Epithelial cell of prostate (primary cell): ENCODE measurements around the gene PARD6G.
"Not testable (repeated sequence)": the region's sequence is repeated elsewhere in the genome, so short reads cannot be mapped to it uniquely, and the experiment has no call there.

ENCODE experiments used
- DNase-seq: peaks from one replicate; pipeline ENCODE4 v3.0.0-alpha.2; 2011; ENCODE audit warnings: low read depth, low spot score
- H3K27ac ChIP-seq: fragments of 450-650 bp; 2 replicates; pipeline ENCODE4 v1.5.1; 2017; ENCODE audit warnings: mild to moderate bottlenecking

PARD6G gene, protein sequence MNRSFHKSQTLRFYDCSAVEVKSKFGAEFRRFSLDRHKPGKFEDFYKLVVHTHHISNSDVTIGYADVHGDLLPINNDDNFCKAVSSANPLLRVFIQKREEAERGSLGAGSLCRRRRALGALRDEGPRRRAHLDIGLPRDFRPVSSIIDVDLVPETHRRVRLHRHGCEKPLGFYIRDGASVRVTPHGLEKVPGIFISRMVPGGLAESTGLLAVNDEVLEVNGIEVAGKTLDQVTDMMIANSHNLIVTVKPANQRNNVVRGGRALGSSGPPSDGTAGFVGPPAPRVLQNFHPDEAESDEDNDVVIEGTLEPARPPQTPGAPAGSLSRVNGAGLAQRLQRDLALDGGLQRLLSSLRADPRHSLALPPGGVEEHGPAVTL

DNA sequence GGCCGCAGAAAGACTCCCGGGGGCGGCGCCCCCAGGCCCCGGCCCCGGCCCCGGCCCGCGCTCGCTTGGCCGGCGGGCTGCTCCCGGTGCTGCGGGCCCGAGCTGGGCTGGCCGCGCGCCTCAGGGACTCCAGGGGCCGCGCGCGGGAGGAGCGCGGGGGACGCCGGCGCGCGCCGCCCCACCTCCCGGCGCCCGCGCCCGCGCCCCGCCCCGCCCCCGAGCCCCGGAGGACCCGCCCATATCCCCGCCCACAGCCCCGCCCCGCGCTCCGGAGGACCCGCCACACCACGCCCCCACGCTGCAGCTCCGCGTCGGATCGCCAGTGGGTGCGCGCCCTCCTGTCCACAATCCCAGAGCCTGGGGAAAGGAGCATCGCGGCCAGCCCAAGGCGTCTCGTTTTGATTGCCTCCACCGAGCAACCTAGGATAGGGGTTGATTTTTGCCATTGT lies at the start of gene PARD6G:
Gene PARD6G, minus strand, starts transcription at position 122 of the 449 bp plus-strand sequence. CDS start 166 bp downstream, outside the sequence.
- no peak for DNase-seq

DNA sequence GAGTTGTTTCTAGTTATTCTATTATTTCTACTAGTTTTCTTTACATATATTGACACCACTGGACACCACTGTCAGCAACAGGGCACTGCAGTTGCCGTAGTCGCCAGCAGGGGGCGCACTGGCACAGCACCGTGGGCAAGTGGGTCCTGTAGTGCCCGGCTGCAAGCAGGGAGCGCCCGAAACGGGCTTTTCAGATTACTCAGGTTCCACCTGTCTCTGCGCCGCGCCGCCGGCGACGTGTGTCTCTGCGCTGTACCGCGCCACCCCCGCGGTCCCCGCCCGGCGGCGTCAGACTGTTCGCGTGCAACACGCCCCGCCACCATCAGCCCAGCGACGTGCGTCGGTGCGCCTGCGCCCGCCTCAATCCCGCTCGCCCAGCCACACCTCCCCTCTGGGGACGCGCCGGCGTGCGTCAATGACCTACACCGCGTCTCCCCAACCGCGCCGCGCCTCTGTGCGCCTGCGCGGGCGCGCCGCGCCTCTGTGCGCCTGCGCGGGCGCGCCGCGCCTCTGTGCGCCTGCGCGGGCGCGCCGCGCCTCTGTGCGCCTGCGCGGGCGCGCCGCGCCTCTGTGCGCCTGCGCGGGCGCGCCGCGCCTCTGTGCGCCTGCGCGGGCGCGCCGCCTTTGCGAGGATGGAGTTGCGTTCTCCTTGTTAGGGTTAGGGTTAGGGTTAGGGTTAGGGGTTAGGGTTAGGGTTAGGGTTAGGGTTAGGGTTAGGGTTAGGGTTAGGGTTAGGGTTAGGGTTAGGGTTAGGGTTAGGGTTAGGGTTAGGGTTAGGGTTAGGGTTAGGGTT lies 15.1 kb upstream of the PARD6G start:
- not testable (repeated sequence) for H3K27ac ChIP-seq, DNase-seq

More for the DNA sequence above, at the start of gene PARD6G:
- H3K27ac ChIP-seq, result peak within 1 kb of the TSS; percentile 71

DNA sequence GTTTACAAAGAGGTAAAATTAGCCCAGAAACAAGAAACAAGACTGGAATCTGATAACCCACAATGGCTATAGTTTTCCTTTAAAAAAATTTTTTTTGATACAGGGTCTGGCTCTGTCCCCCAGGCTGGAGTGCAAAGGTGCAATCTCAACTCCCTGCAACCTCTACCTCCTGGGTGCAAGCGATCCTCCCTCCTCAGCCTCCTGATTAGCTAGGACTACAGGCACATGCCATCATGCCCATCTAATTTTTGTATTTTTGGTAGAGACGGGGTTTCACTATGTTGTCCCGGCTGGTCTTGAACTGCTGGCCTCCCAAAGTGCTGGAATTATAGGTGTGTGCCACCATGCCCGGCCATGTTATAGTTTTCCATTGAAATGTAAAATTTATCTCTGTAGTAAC lies 12.3 kb upstream of the PARD6G start:
- H3K27ac ChIP-seq, result no peak overlapping the region
- DNase-seq, result no peak

DNA sequence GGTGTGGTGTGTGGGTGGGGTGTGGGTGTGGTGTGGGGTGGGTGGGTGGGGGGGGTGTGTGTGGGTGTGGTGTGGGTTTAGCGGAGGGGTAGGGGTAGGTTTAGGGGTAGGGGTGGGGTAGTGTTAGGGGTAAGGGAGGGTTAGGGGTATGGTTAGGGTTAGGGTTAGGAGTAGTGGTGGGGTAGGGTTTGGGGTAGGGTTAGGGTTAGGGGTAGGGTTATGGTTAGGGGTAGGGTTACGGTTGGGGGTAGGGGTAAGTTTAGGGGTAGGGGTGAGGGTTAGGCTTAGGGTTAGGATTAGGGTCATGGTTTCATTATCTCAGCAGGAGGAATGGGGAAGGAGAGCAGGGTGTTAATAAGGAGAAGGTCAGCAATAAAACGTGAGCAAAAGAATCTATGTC lies 11.3 kb upstream of the PARD6G start:
- no peak overlapping the region for H3K27ac ChIP-seq
- DNase-seq, result no peak

DNA sequence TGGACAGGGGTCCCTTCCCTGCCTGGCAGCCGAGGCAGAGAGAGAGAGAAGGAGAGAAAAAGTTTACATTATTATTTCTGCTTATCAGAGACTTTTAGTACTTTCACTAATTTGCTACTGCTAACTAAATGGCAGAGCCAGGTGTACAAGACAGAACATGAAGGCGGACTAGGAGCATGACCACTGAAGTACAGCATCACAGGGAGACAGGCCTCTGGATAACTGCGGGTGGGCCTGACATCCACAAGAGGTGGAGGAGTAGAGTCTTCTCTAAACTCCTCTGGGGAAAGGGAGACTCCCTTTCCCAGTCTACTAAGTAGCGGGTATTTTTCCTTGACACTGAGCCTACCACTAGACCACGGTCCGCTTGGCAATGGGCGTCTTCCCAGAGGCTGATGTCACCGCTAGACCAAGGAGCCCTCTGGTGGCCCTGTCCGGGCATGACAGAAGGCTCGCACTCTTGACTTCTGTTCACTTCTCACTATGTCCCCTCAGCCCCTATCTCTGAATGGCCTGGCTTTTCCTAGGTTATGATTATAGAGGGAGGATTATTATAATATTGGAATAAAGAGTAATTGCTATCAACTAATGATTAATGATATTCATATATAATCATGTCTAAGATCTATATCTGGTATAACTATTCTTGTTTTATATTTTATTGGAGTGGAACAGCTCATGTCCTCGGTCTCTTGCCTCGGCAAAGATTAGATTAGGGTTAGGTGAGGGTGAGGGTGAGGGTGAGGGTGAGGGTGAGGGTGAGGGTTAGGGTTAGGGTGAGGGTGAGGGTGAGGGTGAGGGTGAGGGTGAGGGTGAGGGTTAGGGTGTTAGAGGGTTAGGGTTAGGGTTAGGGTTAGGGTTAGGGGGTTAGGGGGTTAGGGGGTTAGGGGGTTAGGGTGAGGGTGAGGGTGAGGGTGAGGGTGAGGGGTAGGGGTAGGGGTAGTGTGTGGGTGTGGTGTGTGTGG lies 10.5 kb upstream of the PARD6G start:
- DNase-seq, H3K27ac ChIP-seq: not testable (repeated sequence)

DNA sequence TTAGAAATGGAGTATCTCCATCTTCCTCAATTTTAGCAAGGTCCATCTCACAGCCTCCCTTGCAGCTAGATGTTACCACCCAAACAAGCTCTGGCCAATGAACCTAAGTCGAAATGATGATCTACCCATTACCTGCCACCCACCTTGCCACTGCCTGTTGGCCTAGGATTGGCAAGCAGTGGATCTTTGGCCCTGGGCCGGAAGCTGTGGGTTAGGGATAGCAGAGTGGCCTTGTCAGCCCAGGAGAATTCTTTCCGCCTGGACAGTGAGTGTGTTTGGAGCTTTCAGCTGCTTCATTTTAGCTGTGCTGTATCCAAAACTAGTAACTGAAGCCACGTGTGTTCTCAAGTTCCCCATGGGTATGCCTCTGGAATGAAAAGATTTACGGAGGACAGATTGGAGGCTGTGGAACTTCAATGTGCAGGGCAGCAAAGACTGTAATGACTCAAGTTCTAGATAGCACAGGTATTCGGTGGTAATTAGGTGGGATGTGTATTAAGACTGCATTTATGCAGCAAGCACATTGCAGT lies 7.7 kb upstream of the PARD6G start:
- no peak for DNase-seq
- H3K27ac ChIP-seq, result no peak overlapping the region

DNA sequence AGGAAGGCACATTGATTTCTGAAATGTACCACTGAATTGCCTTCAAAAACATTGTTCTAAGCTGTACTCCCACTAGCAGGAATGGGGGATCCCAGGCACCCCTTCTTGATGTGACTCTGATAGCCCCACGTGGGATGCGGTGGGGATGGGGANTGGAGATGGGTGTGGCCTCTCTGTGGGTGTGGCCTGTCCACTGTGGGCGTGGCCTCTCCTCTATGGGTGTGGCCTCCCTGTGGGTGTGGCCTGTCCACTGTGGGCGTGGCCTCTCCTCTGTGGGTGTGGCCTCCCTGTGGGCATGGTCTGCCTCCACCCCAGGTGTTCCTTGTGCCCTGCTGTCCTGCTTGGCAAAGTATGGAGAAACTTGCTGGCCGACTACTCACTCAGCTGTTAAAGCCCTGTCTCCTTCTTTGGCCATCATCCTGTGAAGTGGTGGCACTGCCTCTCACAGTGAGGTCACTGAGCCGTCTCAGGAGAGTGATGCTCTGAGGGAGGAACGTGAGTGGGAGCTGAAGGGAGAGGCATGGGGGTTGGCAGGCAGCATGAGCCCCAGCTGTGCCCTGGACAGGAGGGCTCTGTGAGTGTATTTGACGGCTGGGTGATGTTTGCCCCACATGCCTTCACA lies 6.7 kb upstream of the PARD6G start:
- no peak overlapping the region for H3K27ac ChIP-seq
- no peak for DNase-seq

DNA sequence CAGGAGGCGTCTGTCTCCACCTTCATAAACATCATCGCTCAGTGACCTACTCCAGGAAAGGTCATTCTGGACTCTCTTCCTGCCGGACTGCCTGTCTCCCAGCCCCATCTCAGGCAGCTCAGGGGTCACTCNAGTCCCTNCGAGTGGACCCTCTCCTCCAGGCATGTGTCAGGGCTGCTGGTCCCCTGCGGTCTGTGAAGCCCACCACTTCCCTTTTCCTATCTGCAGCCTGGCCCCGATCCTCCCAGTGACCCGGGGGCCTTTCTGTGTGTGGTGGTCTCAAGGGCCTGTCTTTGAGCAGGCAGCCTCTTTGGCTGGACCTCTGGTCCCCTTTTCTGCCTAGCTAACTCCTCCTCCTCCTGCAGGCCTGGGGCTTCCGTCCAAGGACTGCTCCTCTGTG lies 5.9 kb upstream of the PARD6G start:
- DNase-seq, result no peak
- no peak overlapping the region for H3K27ac ChIP-seq

DNA sequence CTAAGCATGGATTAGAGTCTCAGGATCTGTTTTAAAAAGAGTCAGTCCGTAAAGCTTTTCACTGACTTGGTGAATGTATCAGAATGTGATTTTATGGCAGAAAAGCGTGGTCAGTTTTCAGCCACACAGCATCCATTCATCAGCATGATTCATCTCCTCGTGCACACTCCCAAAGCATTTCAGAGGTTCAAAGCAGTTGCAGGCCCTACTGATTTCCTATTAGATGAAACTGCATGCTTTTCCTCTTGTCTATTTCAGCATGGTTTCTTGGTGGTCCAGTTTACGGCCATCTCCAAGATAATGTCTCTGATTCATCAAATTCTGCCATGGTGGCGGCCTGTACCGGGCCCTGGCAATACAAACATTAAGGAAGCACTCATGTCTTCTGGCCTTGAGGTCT lies 4.8 kb upstream of the PARD6G start:
- H3K27ac ChIP-seq, result no peak overlapping the region
- DNase-seq, result no peak

DNA sequence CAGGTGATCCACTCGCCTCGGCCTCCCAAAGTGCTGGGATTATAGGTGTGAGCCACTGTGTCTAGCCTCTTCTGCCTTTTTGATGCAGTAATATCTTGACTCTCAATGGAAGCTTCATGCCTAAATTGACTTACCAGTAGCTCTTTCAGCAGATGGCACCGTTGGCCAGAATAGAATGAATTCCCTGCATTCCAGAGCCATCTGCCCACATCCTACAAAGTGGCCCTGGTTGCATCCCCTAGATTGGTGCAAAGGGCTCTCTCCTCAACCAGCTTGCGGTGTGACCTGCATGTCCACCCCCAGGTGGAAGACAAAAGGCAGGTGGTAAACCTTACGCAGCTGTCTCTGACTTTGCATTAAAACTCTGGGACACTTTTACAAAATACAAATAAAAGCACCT lies 4.4 kb upstream of the PARD6G start:
- DNase-seq, result no peak
- no peak overlapping the region for H3K27ac ChIP-seq

DNA sequence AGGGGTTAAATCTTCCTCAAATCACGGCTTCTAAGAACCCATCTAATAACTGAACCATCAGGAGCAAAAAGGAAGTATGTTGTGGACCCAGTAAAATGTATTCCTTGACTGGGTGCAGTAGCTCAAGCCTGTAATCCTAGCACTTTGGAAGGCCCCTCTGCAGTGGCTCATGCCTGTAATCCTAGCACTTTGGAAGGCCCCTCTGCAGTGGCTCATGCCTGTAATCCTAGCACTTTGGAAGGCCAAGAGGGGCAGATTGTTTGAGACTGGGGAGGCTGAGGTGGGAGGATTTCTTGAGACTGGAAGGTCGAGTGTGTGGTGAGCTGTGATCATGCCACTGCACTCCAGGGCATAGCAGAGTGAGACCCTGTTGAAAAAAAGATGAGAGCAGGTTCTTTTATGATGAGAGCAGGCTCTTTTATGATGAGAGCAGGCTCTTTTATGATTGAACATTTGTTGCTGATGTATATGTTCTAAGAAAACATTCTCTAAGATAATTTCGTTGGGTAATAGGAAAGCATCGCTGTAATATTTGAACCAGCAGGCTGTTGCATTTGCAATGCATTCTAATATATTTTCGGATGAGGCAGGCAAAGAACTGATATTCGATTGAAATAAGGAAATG lies 3.5 kb upstream of the PARD6G start:
- no peak overlapping the region for H3K27ac ChIP-seq
- no peak for DNase-seq

DNA sequence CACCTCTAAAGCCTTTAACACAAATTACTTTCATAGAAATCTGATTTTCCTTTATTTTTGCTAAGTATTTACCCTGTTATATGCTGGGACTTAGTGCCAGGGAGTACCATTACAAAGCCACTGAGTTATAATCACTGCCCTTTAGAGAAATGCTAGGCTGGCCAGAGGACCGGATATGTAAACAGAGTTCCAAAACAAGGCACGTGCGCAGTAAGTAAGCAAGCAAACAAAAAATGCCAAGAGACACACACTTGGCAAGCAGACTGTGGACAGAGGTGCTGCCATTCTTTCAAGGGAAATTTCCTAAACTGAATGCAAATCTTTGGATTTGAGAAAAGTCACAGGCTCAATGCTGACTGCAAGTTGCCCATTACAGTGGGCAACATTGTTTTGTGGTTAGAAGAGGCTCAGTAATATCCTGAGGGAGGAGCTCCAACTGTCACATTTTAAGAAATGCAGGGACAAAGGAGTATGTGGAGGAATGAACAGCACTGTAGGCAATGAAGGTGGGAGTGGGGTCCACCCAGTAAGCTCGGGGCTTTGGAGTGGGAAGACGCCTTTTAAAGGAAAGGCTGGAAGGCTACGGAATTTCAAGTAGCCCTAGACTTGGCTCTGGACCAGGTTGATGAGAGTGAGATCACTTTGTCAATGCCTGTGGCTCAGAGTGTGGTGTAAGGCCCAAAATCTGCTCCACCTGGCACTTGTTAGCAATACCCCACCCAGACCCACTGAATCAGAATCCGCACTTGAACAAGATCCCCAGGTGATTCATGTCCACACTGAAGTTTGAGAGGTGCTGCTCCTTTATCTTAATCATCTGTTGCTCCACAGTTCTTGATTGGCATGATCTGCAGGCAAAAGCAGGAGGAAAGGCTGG lies 2.1 kb upstream of the PARD6G start:
- peak overlapping the region; percentile 39 for H3K27ac ChIP-seq

DNA sequence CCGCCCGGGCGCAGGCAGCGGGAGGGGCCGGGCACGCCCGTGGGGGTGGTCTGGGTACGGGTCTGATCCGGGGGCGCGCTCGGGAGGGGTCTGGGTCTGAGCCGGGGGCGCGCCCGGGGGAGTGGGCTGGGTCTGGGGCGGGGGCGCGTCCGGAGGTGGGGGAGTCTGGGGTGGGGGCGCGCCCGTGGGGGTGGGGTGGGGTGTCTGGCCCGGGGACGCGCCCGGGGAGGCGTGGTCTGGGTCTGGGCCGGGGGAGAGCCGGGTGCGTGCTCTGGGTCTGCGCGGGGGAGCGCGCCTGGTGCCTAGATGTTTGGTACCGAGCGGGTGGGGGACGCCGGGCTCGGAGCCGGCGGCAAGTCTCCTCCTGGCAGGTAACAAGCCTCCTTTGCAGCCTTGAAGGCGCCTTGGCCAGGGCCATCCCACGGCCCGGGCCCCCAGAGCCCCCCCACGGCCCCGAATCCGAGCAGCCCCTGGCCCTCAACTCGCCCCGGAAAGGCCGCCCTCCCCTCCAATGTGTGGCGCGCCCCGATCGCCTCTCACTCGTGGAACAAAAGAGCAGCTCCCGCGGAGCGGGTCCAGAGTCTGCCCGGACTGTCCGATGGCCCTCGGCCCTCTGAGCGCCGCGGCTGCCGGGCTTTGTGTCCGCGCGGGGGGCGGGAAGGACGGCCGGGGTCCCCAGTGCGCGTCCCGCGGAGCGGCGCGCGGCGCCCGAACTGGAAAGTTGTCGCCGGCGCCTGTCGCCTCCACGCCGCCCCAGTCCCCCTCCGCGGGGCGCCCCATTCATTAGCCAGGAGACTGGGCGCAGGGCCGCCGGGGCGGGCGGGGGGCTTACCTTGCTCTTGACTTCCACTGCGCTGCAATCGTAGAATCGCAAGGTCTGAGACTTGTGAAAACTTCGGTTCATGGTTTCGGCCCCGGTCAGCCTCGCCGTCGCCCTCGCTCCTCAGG lies 595 bp downstream of the PARD6G start:
- DNase-seq, result no peak
- H3K27ac ChIP-seq, result peak overlapping the region; percentile 71

More for the DNA sequence above, 2.1 kb upstream of the PARD6G start:
- peak; percentile 92 for DNase-seq

DNA sequence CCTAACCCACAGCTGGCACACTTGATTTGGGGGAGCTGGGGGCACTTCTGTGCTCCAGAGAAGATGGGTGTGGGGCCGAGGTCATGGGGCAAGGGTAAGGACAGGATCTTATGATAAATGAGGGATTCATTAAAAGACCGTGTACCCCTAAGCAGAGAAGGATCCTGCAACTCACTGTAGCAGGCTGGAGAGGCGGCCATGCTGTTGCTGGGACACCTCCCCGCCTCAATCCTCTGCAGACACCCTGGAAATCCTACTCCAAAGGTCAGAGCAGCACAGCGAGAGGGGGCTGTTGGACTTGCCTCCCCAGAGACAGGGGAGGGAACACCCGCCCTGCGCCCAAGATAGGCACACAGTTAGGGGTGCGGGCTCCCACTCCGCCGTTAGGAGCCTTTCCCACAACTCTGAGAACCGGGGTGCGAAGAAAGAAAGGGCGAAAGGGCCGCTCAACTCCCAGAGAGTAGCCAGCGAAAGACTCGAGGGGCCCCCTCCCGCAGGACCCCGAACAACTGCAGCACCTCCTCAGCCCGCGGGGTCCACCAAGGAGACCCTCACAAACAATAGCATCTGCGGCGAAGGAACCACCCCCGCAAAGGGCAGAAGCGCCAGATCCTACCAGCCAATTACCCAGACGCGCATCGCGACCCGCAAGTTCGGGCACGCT lies 1.4 kb downstream of the PARD6G start:
- peak overlapping the region; percentile 71 for H3K27ac ChIP-seq
- DNase-seq, result no peak

DNA sequence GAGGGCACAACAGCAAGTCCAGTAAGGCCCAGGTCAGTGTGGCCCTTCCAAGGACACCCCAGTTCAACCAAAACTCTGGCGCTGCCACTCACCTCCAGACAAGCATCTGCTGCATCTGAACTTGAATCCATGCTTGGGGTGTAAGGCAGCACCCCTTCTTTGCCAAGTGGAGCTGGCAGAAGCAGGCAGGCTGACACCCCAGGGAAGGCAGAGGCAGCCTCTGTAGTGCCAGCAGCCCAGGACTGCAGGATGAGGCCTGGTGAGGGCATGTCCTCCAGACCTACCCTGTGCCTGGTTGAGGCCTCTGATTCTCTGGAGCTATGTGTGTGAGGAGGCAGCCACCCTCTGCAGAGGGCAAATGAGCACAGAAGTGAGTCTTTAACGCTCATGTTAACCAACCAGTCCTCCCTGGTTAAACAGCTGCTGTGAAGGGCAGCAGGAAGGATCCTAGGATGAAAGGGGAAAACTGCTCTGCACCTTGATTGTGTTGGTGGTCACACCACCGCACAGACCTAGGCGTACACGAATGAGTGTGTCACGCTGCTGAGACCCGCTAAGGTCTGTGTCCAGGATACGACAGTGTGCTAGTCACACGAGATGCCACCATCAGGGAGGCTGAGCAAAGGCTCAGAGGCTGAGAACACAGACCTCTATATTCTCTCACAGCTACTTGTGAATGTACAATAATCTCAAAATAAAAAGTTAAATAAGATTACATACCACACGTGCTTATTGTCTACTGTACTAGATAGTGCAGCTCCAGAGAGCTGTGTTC lies 2.2 kb downstream of the PARD6G start:
- DNase-seq, result no peak
- no peak overlapping the region for H3K27ac ChIP-seq

DNA sequence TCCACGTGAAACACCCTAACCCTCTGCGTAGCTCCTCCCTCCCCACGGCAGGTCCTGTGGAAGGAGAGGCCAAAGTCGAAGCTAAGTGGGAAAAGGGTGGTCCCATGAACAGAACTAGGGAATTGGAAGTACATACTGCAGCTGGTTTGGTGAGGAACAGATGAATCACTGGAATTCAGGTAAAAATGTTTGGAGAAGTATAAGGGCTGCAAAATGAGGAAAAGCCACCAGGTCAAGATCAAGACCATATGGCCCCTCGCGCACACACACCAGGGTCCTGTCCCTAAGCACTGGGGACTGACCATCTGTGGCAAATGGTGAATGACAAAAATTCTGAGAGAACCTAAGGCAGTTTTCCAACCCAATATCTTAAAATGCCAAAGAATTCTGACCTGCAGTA lies 3.1 kb downstream of the PARD6G start:
- no peak overlapping the region for H3K27ac ChIP-seq
- no peak for DNase-seq
